Endothelial cell of umbilical vein (primary cell): ENCODE data around the gene SPACA4. TPM values are rescaled to one million over a fixed set of nuclear protein-coding genes. Genes with fewer than 3 reads are reported as not detected.

Experiments used
- BruUV-seq: library from RNA; stranded (reverse); fragments of 400-500 nt; replicated peaks from 2 replicates; lab custom pipeline; 2021; lab: Mats Ljungman, UMichigan
- CTCF ChIA-PET: fragments of 300-600, 350-600 bp; sonication (Branson Sonifier 250); formaldehyde crosslinking; loops from one replicate; lab custom pipeline; 2021; ENCODE audit warnings: antibody characterized with exemption, inconsistent platforms; lab: Charles Lee
- POLR2A ChIA-PET: fragments of 300-600, 350-600 bp; sonication (Branson Sonifier 250); formaldehyde crosslinking; loops from one replicate; lab custom pipeline; 2021; ENCODE audit warnings: antibody characterized with exemption, inconsistent platforms; lab: Charles Lee
- DNase-seq: peaks from one replicate; pipeline ENCODE4 v3.0.0-alpha.2; 2011; ENCODE audit warnings: low read depth, low spot score
- FAIRE-seq: peaks from 2 replicates; lab custom pipeline; 2011; peaks lifted over from hg19 to GRCh38; lab: Jason Lieb, UNC
- H2AFZ ChIP-seq: 2 replicates; pipeline ENCODE4 v1.6.0; 2012; ENCODE audit warnings: low read depth, low read length, control low read depth, inconsistent platforms
- H3K27ac ChIP-seq: 2 replicates; pipeline ENCODE4 v1.5.1; 2011; ENCODE audit warnings: low read depth, mild to moderate bottlenecking, control low read depth, low read length, moderate library complexity; ENCODE audit not compliant: insufficient read depth
- H3K27me3 ChIP-seq, 2 experiments: 2 replicates each; pipeline versions ENCODE4 v1.6.0 to v1.6.1; 2011; ENCODE audit warnings: low read length in 2 of 2, mixed read lengths in 1 of 2; ENCODE audit not compliant: control insufficient read depth in 2 of 2, insufficient read depth in 2 of 2
- H3K36me3 ChIP-seq, 2 experiments: 2 replicates in 1 of 2; 3 replicates in 1 of 2; pipeline ENCODE4 v1.5.1; 2011; ENCODE audit warnings: low read length in 2 of 2, mild to moderate bottlenecking in 1 of 2, moderate library complexity in 1 of 2; ENCODE audit not compliant: control insufficient read depth in 2 of 2, insufficient read depth in 2 of 2; ENCODE audit errors: extremely low read depth in 1 of 2
- H3K4me1 ChIP-seq: 3 replicates; pipeline ENCODE4 v1.5.1; 2011; ENCODE audit warnings: mild to moderate bottlenecking, low read length; ENCODE audit not compliant: control insufficient read depth, insufficient read depth; ENCODE audit errors: extremely low read depth
- H3K4me2 ChIP-seq: 2 replicates; pipeline ENCODE4 v1.6.1; 2011; ENCODE audit warnings: low read length, control low read depth, mixed read lengths; ENCODE audit not compliant: insufficient read depth
- H3K4me3 ChIP-seq, 3 experiments: fragments of 200-600 bp in 1 of 3; sonication (generic), shearing (Covaris generic) in 1 of 3; replicated peaks in 1 of 3; 2 replicates each; pipeline ENCODE4 v1.5.1; 2011 to 2016; ENCODE audit warnings: control low read depth in 3 of 3, low read length in 3 of 3, mild to moderate bottlenecking in 2 of 3, inconsistent platforms in 1 of 3, low read depth in 1 of 3, moderate library complexity in 1 of 3; ENCODE audit not compliant: insufficient read depth in 1 of 3
- H3K79me2 ChIP-seq: 2 replicates; pipeline ENCODE4 v1.6.0; 2012; ENCODE audit warnings: low read length, inconsistent platforms; ENCODE audit not compliant: control insufficient read depth, insufficient read depth
- H3K9ac ChIP-seq: replicated peaks from 2 replicates; pipeline ENCODE3; 2011; ENCODE audit warnings: low read length, control low read depth; ENCODE audit not compliant: insufficient read depth; ENCODE audit errors: extremely low read depth
- H3K9me1 ChIP-seq: replicated peaks from 3 replicates; pipeline ENCODE4 v1.6.0; 2011; ENCODE audit warnings: mild to moderate bottlenecking, low read length; ENCODE audit not compliant: control insufficient read depth, insufficient read depth; ENCODE audit errors: extremely low read depth
- H3K9me3 ChIP-seq: replicated peaks from 2 replicates; pipeline ENCODE4 v1.5.1; 2012; ENCODE audit warnings: low read length, inconsistent platforms; ENCODE audit not compliant: control insufficient read depth, insufficient read depth
- H4K20me1 ChIP-seq: replicated peaks from 2 replicates; pipeline ENCODE3; 2011; ENCODE audit warnings: mild to moderate bottlenecking, low read length; ENCODE audit not compliant: control insufficient read depth, insufficient read depth; ENCODE audit errors: extremely low read depth
- CTCF ChIP-seq, 2 donors: IDR thresholded peaks; 1 replicate in 1 of 2; 2 replicates in 1 of 2; pipeline ENCODE4 v1.5.1; 2011; ENCODE audit warnings: low read length in 2 of 2, mild to moderate bottlenecking in 2 of 2, moderate library complexity in 2 of 2, control low read depth in 1 of 2, inconsistent platforms in 1 of 2, low read depth in 1 of 2; ENCODE audit not compliant: insufficient read depth in 1 of 2; ENCODE audit errors: extremely low read depth in 1 of 2
- EZH2 ChIP-seq: IDR thresholded peaks from 2 replicates; pipeline ENCODE4 v1.6.1; 2012; ENCODE audit warnings: borderline replicate concordance, low read depth, mild to moderate bottlenecking, moderate library complexity, low read length, inconsistent platforms; ENCODE audit not compliant: severe bottlenecking
- FOS ChIP-seq: IDR thresholded peaks from 2 replicates; pipeline ENCODE4 v1.6.1; 2011; ENCODE audit warnings: mild to moderate bottlenecking, low read length, moderate library complexity, borderline replicate concordance; ENCODE audit not compliant: insufficient read depth
- GATA2 ChIP-seq: IDR thresholded peaks from 2 replicates; pipeline ENCODE4 v1.7.0; 2011; ENCODE audit warnings: low read depth, mild to moderate bottlenecking, moderate library complexity, mixed read lengths, low read length; ENCODE audit not compliant: insufficient read length, insufficient read depth
- JUN ChIP-seq: IDR thresholded peaks from 2 replicates; pipeline ENCODE4 v1.6.1; 2011; ENCODE audit warnings: borderline replicate concordance, low read depth; ENCODE audit not compliant: insufficient read length, insufficient read depth
- MAX ChIP-seq: IDR thresholded peaks from 2 replicates; pipeline ENCODE4 v1.6.1; 2011; ENCODE audit not compliant: insufficient read depth, insufficient read length
- MYC ChIP-seq: IDR thresholded peaks from one replicate; pipeline ENCODE4 v1.6.1; 2011; ENCODE audit warnings: mild to moderate bottlenecking, low read depth, low read length
- POLR2A ChIP-seq: IDR thresholded peaks from 2 replicates; pipeline ENCODE4 v1.6.1; 2012; ENCODE audit warnings: low read depth, mild to moderate bottlenecking, control low read depth, low read length
- POLR2AphosphoS5 ChIP-seq: IDR thresholded peaks from 2 replicates; pipeline ENCODE4 v1.6.1; 2012; ENCODE audit warnings: low read depth, mild to moderate bottlenecking, control low read depth, low read length, moderate library complexity; ENCODE audit not compliant: insufficient read depth
- dilution Hi-C: fragments of 300-500 bp; cut with MboI; formaldehyde crosslinking; loops from one replicate; pipeline ENCODE4 v1.15.0; 2019; ENCODE audit warnings: low sequenced_read_pairs; ENCODE audit not compliant: extremely low pct_ligation_motif_present
- intact Hi-C: fragments of 100-400 bp; cut with micrococcal nuclease; formaldehyde crosslinking; loops from one replicate; pipeline ENCODE4 v1.10.0; 2022
- polyA plus RNA-seq, 4 experiments: library from polyadenylated mRNA; depleted of rRNA in 3 of 4; stranded (reverse) in 3 of 4; unstranded in 1 of 4; fragments of >200 nt; gene quantifications; 2 replicates each; pipeline versions ENCODE4 v1.2.1 to v1.2.3, GENCODE V29; 2011 to 2012; ENCODE audit warnings: missing spikeins in 1 of 4
- total RNA-seq: library from RNA; stranded (reverse); gene quantifications from 2 replicates; pipeline ENCODE4 v1.2.3, GENCODE V29; 2021

SPACA4 gene
- total and polyA plus RNA-seq, 2 donors (not counting 3 experiments of a cell fraction or from before 2014, with no cell fraction given): not detected

- no peak for TF ChIP-seq GATA2
- no peak for TF ChIP-seq FOS
- no peak for TF ChIP-seq JUN
- TF ChIP-seq POLR2AphosphoS5: no peak
- TF ChIP-seq MYC: no peak
- TF ChIP-seq CTCF (IDR thresholded peaks at IDR 0.05; ENCODE audit: extremely low read depth in 1 of 2, insufficient read depth in 1 of 2, low read depth in 1 of 2, low read length in 2 of 2): no peak
- TF ChIP-seq POLR2A: no peak
- no peak for TF ChIP-seq EZH2
- TF ChIP-seq MAX: no peak
- FAIRE-seq (no peak), DNase-seq (no peak)
- H4K20me1 ChIP-seq: no peaks in the 10 kb centered on the region
- H3K9me3 ChIP-seq: no peaks in the 10 kb centered on the region
- H2AFZ ChIP-seq: no peak overlapping the region
- no peaks in the 10 kb centered on the region for H3K36me3 ChIP-seq
- CTCF ChIA-PET: no interaction called here
- POLR2A ChIA-PET: no interaction called here
- no peaks in the 10 kb centered on the region for H3K79me2 ChIP-seq
- no peak overlapping the region for H3K4me3 ChIP-seq
- H3K4me2 ChIP-seq: no peak overlapping the region
- BruUV-seq: no TSS peak
- intact Hi-C loops (no loop called here), dilution Hi-C loops (no loop called here)
- no peaks in the 10 kb centered on the region for H3K27me3 ChIP-seq
- H3K9me1 ChIP-seq: no peaks in the 10 kb centered on the region
- H3K27ac ChIP-seq: no peak overlapping the region
- H3K9ac ChIP-seq: no peak overlapping the region
- no peaks in the 10 kb centered on the region for H3K4me1 ChIP-seq
These were observed 3.1 kb upstream of the SPACA4 start for GRCh38 chr19:48603449-48603848.
